ENCODE results near the gene RMDN2. TPM values are rescaled to one million over a fixed set of nuclear protein-coding genes. Genes with fewer than 3 reads are reported as not detected.

Gene RMDN2
- total RNA-seq, 1 experiment from 2014 or later, result 4.3 TPM

GRCh38 chr2:37916512-37917082, 8.5 kb upstream of the RMDN2 start:
- H3K4me3 Mint-ChIP-seq (ENCODE audit: unreplicated experiment), result no peak overlapping the region
- H3K9me3 Mint-ChIP-seq (ENCODE audit: unreplicated experiment), result no peaks in the 10 kb centered on the region
- ChIA-PET CTCF (no interaction called here), POLR2A (no interaction called here)
- no TSS peak for BruUV-seq (replicated peaks)
- H3K9me3 ChIP-seq, result no peaks in the 10 kb centered on the region
- no peak overlapping the region for H3K27ac Mint-ChIP-seq (ENCODE audit: unreplicated experiment)
- H3K36me3 ChIP-seq (ENCODE audit: control insufficient read depth, insufficient read depth, low read length), result no peaks in the 10 kb centered on the region
- H3K4me1 Mint-ChIP-seq (ENCODE audit: low read depth, unreplicated experiment), result peaks cover 7% of the 10 kb centered on the region
- no peaks in the 10 kb centered on the region for H3K36me3 Mint-ChIP-seq (ENCODE audit: insufficient read depth, unreplicated experiment)
- no peaks in the 10 kb centered on the region for H3K27me3 Mint-ChIP-seq (ENCODE audit: insufficient read depth, unreplicated experiment)
- intact Hi-C loops (cut with micrococcal nuclease; ENCODE audit: unreplicated experiment), result loop anchor here (2.0 kb wide), 1 partner anchor 20 kb away; no protein-coding TSS in a partner anchor
- no peak overlapping the region for H3K4me3 ChIP-seq (ENCODE audit: low read depth, low read length)
- no peak for TF ChIP-seq CTCF (IDR thresholded peaks at IDR 0.05; ENCODE audit: insufficient read depth in 1 of 2, low read depth in 1 of 2, low read length in 1 of 2, severe bottlenecking in 1 of 2, unreplicated experiment in 1 of 2)
- H3K27me3 ChIP-seq (replicated peaks; ENCODE audit: control insufficient read depth, insufficient read depth, low read length), result no peaks in the 10 kb centered on the region
- DNase-seq, result no peak
- peaks cover 28% of the 10 kb centered on the region for H3K4me1 ChIP-seq

GRCh38 chr2:37917281-37918228, 7.5 kb upstream of the RMDN2 start:
- H3K4me3 Mint-ChIP-seq (ENCODE audit: unreplicated experiment), result no peak overlapping the region
- H3K27me3 ChIP-seq (replicated peaks; ENCODE audit: control insufficient read depth, insufficient read depth, low read length), result no peaks in the 10 kb centered on the region
- no peak for TF ChIP-seq CTCF (IDR thresholded peaks at IDR 0.05; ENCODE audit: insufficient read depth in 1 of 2, low read depth in 1 of 2, low read length in 1 of 2, severe bottlenecking in 1 of 2, unreplicated experiment in 1 of 2)
- H3K27me3 Mint-ChIP-seq (ENCODE audit: insufficient read depth, unreplicated experiment), result no peaks in the 10 kb centered on the region
- DNase-seq, result no peak
- H3K36me3 ChIP-seq (ENCODE audit: control insufficient read depth, insufficient read depth, low read length), result no peaks in the 10 kb centered on the region
- BruUV-seq (replicated peaks), result no TSS peak
- peaks cover 7% of the 10 kb centered on the region for H3K4me1 Mint-ChIP-seq (ENCODE audit: low read depth, unreplicated experiment)
- no peaks in the 10 kb centered on the region for H3K36me3 Mint-ChIP-seq (ENCODE audit: insufficient read depth, unreplicated experiment)
- H3K9me3 Mint-ChIP-seq (ENCODE audit: unreplicated experiment), result no peaks in the 10 kb centered on the region
- intact Hi-C loops (cut with micrococcal nuclease; ENCODE audit: unreplicated experiment), result loop anchor here (2.0 kb wide), 2 partner anchors 15 to 21 kb away; no protein-coding TSS in a partner anchor
- H3K27ac Mint-ChIP-seq (ENCODE audit: unreplicated experiment), result no peak overlapping the region
- POLR2A ChIA-PET, result no interaction called here
- H3K4me1 ChIP-seq, result peaks cover 28% of the 10 kb centered on the region
- CTCF ChIA-PET, result no interaction called here
- no peaks in the 10 kb centered on the region for H3K9me3 ChIP-seq
- H3K4me3 ChIP-seq (ENCODE audit: low read depth, low read length), result no peak overlapping the region

GRCh38 chr2:37918742-37919186, 6.3 kb upstream of the RMDN2 start:
- Histone ChIP-seq H3K9me3 (no peaks in the 10 kb centered on the region), H3K36me3 (ENCODE audit: control insufficient read depth, insufficient read depth, low read length) (no peaks in the 10 kb centered on the region), H3K4me3 (ENCODE audit: low read depth, low read length) (no peak overlapping the region), H3K27me3 (replicated peaks; ENCODE audit: control insufficient read depth, insufficient read depth, low read length) (no peaks in the 10 kb centered on the region), H3K4me1 (peaks cover 36% of the 10 kb centered on the region)
- Mint-ChIP-seq H3K9me3 (ENCODE audit: unreplicated experiment) (no peaks in the 10 kb centered on the region), H3K4me1 (ENCODE audit: low read depth, unreplicated experiment) (peaks cover 7% of the 10 kb centered on the region), H3K4me3 (ENCODE audit: unreplicated experiment) (no peak overlapping the region), H3K27me3 (ENCODE audit: insufficient read depth, unreplicated experiment) (no peaks in the 10 kb centered on the region), H3K36me3 (ENCODE audit: insufficient read depth, unreplicated experiment) (no peaks in the 10 kb centered on the region), H3K27ac (ENCODE audit: unreplicated experiment) (peak overlapping the region; percentile 13)
- CTCF ChIA-PET, result no interaction called here
- BruUV-seq (replicated peaks), result no TSS peak
- intact Hi-C loops (cut with micrococcal nuclease; ENCODE audit: unreplicated experiment), result loop anchor here (2.0 kb wide), 1 partner anchor 16 kb away; no protein-coding TSS in a partner anchor
- TF ChIP-seq CTCF (IDR thresholded peaks at IDR 0.05; ENCODE audit: insufficient read depth in 1 of 2, low read depth in 1 of 2, low read length in 1 of 2, severe bottlenecking in 1 of 2, unreplicated experiment in 1 of 2), result no peak
- POLR2A ChIA-PET, result no interaction called here
- DNase-seq, result peak in 1 of 2 experiments; percentile 43

Data from Caco-2 (cell line).